GM21423 (cell line): Measurements from ENCODE around the gene NBAS.
"Not testable (repeated sequence)": the region's sequence is repeated elsewhere in the genome, so short reads cannot be mapped to it uniquely, and the experiment has no call there.

Source experiments
- ATAC-seq: cut with Tn5 transposase; IDR thresholded peaks from one replicate; pipeline ENCODE4 v1.9.1; 2021; ENCODE audit warnings: mild to moderate bottlenecking, moderate library complexity; ENCODE audit not compliant: unreplicated experiment

NBAS gene

GRCh38 chr2:15278296-15278695 lies 282.8 kb downstream of the NBAS start:
- ATAC-seq, result no peak

- no peak for ATAC-seq
These were observed 285.8 kb downstream of the NBAS start for GRCh38 chr2:15275346-15275745.

DNA sequence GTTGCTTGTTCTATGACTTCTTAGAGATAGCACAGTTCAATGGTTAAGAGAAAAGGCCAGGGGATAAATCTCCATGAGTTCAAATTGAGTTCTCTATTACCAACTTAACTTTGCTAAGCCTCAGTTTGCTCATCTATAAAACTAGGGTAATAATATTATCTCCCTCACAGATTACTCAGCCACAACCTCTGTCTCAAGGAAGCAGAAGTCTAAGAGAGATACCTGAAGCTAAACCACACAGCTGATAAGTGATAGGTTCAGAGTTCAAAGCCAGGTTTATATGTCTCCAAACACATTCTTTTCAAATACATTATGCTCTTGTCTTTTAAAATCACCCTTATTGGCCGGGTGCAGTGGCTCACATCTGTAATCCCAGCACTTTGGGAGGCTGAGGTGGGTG lies 287.7 kb downstream of the NBAS start:
- ATAC-seq, result no peak

DNA sequence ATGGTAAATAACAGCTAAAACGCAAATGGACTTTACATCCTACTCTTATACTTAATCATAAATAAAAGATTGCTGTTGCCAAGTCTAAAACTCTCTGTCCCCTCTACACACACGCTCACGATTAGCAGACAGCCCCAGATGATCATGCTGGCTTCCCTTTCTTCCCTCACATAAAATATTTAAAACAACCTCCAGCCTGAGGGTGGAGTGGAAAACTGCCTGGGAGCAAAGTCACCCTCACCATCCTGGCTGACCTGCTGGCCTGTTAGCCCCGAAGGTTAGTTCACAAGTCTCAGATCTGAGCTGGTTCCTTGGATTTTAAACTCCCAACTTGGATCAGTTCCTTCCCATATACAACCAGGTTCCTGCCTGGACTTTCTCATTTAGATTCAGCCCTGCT lies 288.2 kb downstream of the NBAS start:
- ATAC-seq, result no peak

DNA sequence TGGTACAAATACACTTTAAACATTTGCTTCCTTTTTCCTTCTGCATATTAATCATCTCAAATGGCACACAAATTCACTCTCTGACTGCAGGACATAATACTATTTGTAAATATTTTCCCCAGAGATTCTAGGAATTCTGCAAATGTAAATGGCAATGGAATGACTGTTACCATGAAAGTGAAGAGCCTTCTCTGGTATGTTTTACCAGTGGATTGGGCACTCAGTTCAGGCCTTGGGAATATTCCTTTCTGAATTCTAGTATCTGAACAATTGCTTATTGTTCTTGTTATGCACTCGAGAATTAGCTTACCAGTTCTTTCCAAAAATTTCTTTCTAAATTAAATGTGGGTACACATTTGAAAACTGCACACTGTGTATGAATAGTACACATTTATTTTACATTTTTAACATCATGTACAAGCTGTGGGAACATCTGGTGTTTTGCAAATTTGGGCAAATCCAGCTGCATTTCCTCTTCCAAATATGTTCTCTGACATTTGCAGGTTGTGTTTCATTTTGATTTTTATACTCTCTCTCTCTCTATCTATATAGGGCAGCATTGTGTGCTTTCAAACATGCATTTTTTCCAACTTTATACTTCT lies 289.1 kb downstream of the NBAS start:
- ATAC-seq, result no peak

DNA sequence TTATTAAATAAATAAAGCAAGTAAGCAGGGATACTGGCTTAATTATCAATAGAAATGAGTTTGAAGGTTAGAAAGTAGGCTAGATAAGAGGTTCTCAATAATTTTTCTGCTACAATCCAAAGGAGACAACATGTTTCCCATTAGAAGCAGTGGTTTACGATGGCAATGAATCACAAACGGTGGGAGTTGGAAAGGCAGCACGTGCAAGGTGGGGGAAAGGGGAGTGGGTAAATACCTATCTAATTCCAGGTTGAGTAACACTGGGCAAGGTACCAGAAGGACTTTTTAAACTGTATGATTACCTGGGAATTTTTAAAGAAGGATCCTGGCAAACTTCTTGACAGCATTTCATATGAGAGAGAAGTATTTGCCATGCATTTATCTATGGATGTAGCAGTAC lies 289.9 kb downstream of the NBAS start:
- no peak for ATAC-seq

DNA sequence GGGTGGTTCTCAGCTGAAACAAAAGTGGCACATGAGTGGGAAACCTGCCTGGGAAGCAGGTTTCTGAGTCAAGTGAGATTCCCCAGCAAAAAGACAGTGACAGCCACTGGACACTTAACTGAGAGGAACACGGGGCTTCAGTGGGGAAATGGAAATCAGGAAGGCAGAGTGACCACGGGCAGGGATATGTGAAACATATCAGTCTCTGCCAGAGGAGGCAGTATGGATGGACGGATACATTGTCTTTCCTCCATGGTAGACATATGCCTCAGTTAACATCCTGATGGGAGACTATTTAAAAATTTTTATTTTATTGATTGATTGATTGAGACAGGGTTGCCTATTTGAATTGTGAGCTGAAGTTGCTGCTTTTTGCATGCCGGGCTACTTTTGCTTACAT lies 292.1 kb downstream of the NBAS start:
- ATAC-seq, result no peak

- ATAC-seq, result no peak
These were observed 295.2 kb downstream of the NBAS start for GRCh38 chr2:15265889-15266288.

- ATAC-seq, result no peak
These were observed 297.0 kb downstream of the NBAS start for GRCh38 chr2:15263976-15264685.

DNA sequence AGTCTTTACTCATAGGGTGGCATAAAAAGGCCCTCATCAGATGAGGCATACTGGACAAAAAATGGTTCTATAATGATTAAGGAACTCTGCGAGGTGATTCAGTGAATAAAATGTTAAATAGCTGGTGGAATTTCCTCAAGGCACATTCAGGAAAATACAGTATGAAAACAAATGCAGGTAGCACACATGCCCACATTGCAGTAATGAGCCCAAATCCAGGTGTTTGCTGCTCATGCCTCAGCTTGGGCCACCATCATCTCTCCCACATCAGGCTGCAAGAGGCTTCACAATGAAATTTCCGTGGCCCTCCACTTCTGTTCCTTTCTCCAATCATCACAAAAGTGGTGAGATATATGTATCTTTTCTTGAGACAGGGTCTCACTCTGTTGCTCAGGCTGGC lies 298.3 kb downstream of the NBAS start:
- no peak for ATAC-seq

DNA sequence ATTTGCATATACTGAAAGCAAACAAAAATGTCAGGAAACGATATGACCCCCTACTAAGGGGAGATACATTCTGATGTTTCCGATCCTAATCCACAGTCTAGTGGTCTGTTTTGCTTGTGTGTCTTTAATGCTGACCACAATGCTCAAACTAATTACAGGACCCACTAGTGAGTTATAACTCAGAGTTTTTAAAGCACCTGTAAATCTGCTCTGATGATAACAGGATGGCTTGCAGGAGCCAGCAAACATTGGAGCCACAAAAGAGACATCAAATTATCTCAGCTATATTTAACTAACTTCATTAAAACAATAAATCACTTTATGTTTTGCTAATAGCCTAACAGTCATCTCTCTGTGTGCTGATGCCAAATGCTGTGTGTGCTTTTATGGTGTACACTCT lies 300.3 kb downstream of the NBAS start:
- no peak for ATAC-seq

DNA sequence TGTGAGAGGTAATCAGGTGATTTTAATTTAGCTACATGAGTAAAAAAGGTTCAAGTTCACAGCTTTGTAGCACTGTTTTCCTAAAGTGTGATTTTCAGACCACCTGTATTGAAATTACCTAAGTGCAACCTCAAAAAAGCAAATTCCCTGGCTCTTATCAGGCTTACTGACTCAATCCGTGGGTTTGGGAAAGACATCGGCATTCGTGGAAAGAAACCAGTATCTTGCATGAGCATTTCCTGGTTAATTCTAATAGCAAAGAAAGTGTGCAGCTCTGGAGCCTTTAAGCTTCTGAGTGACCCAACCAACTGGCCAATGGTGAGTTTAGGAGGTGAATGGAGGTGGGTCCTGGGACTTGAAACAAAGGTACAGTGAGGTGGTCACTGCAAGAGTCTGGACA lies 300.9 kb downstream of the NBAS start:
- ATAC-seq, result no peak

DNA sequence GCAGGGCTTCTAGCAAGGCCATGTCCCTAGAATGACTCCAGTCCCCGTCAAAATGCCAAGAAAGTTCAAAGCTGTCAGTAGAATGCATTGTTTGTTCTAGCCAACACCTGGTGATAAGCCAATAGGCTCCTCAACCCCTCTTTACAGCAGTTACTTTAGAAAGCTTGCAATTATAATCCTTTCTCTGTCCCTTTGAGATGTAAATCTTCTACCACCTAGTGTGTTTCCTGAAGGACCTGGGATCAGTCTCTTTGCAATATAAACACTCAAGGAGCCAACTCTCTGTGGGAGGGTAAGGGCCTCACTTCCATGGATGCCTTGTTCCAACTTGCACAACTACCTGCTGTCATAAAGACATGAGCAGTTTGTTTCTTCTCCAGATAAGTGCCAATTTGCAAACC lies 301.8 kb downstream of the NBAS start:
- ATAC-seq, result no peak

- not testable (repeated sequence) for ATAC-seq
These were observed 302.7 kb downstream of the NBAS start for GRCh38 chr2:15258385-15258784.

DNA sequence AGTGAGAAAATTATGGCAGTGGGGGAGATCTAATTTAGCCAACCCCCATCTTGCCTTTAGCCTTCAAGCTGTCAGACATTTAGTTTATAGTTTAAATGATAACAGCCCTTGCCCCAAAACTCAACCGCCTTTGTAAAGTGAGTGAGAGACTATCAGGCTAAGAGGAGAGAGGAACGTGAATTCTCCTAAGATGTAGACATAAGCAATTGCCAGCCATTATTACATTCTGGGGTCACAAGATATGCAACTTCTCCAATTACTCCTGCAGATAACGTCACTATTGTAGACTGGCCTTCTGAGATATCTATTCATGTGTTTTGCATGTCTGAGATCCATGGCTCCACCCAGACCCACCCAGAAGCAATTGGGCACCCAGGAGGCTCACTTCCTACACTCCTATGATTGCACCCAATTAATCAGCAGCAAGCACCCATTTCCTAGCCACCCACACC lies 307.3 kb downstream of the NBAS start:
- no peak for ATAC-seq

DNA sequence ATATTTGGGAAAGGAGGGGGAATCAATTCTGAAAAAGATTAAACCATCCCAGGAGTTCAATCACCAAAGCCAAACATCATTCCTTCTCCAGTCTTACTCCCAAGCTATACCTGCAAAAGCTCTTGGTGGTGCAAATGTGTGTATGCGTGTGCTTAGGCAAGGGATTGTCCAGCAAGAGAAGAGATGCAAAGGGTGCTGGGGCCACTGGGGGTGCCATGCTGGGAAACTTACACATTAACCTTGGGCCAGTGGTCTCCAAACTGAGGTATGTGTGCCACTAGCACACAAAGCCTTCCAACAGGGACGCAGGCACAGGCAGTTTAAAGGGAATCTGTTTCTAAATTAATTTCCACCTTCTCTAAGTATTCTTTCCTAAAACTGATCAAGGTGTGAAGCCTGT lies 307.9 kb downstream of the NBAS start:
- no peak for ATAC-seq

DNA sequence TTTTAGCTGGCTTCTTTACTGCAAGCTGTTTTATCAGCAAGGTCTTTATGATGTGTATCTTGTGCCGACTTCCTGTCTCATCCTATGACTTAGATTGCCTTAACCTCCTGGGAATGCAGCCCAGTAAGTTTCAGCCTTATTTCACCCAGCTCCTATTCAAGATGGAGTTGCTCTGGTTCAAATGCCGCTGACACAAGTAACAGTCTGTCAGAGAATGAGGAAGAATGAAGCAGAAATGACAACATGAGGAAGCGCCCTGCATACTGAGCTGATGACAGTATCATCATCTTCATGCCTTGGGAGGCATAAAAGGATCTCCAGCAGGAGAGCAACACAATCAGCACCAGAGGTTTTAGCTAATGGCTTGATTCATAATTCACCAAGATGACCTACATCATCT lies 309.4 kb downstream of the NBAS start:
- ATAC-seq, result no peak

GRCh38 chr2:15250946-15251345 lies 310.2 kb downstream of the NBAS start:
- not testable (repeated sequence) for ATAC-seq

GRCh38 chr2:15246870-15247269 lies 314.3 kb downstream of the NBAS start:
- ATAC-seq, result no peak

DNA sequence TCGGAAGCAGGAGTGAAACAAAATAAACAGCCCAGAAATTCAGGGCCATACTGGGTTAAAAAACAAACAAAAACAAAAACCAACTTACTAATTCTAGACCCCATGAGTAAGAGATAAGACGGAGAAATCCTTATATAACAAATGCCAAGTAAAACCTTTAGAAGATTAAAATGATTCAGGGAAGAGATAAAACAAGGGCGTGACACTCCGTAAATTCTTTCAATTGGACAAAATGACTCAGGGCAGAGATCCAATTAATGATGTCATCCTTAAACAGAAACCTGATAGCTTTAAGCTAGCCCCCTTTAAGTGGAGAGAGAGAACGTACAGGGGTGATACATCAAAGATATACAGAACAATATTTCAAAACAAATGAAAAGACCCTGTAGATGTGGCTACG lies 317.4 kb downstream of the NBAS start:
- no peak for ATAC-seq

- ATAC-seq, result no peak
These were observed 318.1 kb downstream of the NBAS start for GRCh38 chr2:15242936-15243461.

DNA sequence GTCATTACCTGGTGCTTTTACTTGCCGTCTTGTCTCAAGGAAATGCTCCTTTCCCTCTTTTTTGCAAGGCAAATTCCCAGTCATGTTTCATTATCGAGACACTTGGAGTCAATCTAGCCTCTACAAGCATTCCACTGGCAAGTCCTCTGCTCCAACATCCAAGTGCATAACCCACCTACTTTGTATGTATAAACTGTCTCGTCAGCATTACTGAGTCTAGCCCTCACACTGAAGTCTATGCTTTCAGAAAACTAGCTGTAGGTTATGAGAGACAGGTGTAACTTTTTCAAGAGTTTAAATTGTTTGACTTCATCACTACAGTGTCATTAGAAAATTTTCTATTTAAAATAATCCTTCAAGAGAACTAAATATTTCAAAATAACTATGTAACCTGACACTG lies 319.2 kb downstream of the NBAS start:
- no peak for ATAC-seq

- no peak for ATAC-seq
These were observed 319.9 kb downstream of the NBAS start for GRCh38 chr2:15241201-15241600.
